ENCODE results near the gene DGKE. TPM values are rescaled to one million over a fixed set of nuclear protein-coding genes. Genes with fewer than 3 reads are reported as not detected.

Gene DGKE
- total and polyA plus RNA-seq, 8 donors, result 7.3 to 14.7 (median 12.9) TPM

DNA sequence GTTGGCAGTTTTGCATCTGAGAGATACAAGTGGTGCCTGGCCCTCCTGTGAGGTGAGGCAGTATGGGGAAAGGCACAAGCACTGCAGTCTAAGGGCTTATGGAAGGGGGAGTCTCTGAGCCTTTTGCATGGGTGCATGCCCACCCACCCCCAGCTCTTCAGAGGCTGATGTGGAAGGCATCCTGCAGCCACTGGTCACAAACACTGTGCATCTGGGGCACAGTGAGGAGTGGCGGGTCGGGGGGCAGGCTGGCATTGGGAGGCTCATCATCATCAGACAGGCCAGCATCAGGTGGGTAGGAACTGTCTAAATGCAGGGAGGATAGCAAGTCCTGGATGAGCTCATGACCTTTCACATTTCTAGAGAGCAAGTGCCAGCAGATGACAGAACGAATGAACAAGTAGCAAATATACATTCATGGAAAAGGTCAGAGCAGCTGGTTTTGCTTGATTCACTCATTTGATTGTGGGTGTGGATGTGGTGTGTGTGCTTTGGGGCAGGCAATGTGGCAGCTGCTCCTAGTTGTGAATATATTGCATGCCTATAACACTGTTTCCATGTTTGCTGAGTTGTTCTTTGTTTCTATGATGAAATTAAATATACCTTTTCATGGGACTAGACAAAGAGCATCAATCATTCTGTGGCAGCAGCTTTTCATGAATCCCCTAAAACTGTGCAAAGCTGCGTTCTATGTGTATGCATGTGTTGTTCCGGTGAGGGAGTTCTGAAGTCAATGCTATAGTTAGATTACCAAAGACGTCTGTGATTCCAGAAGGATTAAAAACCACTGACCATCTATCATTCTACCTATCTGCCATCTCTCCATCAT lies 50.7 kb downstream of the DGKE start:
- DNase-seq, result no peak
- H3K4me1 ChIP-seq, result peaks cover 0 to 3% of the 10 kb centered on the region in 2 donors
- H3K27me3 ChIP-seq, result no peaks in the 10 kb centered on the region
- no peak overlapping the region for H3K27ac ChIP-seq
- TF ChIP-seq, protein P1, sequence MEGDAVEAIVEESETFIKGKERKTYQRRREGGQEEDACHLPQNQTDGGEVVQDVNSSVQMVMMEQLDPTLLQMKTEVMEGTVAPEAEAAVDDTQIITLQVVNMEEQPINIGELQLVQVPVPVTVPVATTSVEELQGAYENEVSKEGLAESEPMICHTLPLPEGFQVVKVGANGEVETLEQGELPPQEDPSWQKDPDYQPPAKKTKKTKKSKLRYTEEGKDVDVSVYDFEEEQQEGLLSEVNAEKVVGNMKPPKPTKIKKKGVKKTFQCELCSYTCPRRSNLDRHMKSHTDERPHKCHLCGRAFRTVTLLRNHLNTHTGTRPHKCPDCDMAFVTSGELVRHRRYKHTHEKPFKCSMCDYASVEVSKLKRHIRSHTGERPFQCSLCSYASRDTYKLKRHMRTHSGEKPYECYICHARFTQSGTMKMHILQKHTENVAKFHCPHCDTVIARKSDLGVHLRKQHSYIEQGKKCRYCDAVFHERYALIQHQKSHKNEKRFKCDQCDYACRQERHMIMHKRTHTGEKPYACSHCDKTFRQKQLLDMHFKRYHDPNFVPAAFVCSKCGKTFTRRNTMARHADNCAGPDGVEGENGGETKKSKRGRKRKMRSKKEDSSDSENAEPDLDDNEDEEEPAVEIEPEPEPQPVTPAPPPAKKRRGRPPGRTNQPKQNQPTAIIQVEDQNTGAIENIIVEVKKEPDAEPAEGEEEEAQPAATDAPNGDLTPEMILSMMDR (IDR thresholded peaks at IDR 0.05), result no peak
- no peak for ATAC-seq
- intact Hi-C loops (cut with DNase I), result no loop called here
- peaks cover 0 to 8% of the 10 kb centered on the region in 2 donors for H3K9me3 ChIP-seq
- peaks cover 0 to 52% of the 10 kb centered on the region in 2 donors for H3K36me3 ChIP-seq
- no peak overlapping the region for H3K4me3 ChIP-seq

DNA sequence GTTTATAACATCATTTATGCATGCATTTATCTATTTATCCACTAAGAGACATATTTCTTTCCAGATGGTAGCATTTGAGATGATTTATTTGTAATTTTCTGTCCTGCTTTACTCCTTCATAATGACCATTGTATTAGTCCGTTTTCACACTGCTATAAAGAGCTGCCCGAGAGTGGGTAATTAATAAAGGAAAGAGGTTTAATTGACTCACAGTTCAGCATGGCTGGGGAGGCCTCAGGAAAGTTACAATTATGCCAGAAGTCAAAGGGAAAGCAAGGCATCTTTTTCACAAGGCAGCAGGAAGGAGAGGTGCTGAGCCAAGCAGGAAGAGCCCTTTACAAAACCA lies 51.3 kb downstream of the DGKE start:
- Histone ChIP-seq H3K27ac (no peak overlapping the region), H3K9me3 (peaks cover 0 to 8% of the 10 kb centered on the region in 2 donors), H3K36me3 (peaks cover 0 to 58% of the 10 kb centered on the region in 2 donors), H3K4me1 (peaks cover 0 to 3% of the 10 kb centered on the region in 2 donors), H3K4me3 (no peak overlapping the region), H3K27me3 (no peaks in the 10 kb centered on the region)
- DNase-seq (no peak), ATAC-seq (no peak)
- TF ChIP-seq, protein P1 (IDR thresholded peaks at IDR 0.05), result no peak
- intact Hi-C loops (cut with DNase I), result no loop called here

DNA sequence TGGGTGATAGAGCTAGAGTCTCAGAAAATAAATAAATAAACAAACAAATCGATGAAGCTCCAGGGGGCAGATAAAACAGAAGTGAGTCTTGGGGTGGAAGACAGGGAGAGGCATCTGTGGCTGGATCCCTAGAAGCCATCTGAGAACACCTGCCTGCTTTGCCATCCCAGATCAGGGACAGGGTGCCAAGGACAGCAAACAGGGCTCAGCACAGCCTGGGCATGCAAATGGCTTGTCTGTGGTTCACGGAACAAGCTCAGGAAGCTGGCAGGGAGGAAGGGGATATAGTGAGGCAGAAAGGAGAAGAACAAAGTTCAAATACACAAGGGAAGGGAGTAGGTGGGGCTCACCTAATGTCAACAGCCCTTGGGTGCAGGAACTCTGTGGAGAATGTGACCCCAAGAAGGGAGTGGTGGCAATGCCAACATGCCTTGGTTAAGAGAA lies 52.4 kb downstream of the DGKE start:
- no peak for DNase-seq
- ATAC-seq, result no peak
- TF ChIP-seq, protein P1 (IDR thresholded peaks at IDR 0.05), result no peak
- Histone ChIP-seq H3K9me3 (peaks cover 0 to 8% of the 10 kb centered on the region in 2 donors), H3K4me1 (no peaks in the 10 kb centered on the region), H3K4me3 (no peak overlapping the region), H3K36me3 (peaks cover 0 to 68% of the 10 kb centered on the region in 2 donors), H3K27ac (no peak overlapping the region), H3K27me3 (no peaks in the 10 kb centered on the region)
- intact Hi-C loops (cut with DNase I), result no loop called here

DNA sequence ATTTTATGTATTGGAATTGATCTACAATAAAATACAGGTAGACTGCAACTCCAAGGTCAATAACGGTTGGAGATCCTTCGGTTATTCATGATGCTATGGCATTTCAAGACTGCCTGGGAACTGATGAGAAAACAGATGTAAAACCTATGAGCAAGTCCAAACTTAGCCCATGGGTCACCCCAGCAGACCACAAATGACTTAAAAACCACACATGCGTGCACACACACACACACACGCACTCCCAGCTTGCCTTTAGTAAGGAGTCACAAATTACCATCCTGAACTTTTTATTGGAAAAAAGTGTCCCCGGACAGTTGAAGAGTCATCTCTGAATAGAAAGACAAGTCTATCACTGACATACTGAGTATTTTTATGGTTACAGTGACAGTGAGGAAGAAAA lies 53.2 kb downstream of the DGKE start:
- H3K9me3 ChIP-seq, result peaks cover 0 to 8% of the 10 kb centered on the region in 2 donors
- H3K4me1 ChIP-seq, result no peaks in the 10 kb centered on the region
- DNase-seq (no peak), ATAC-seq (no peak)
- TF ChIP-seq, protein P1 (IDR thresholded peaks at IDR 0.05), result no peak
- intact Hi-C loops (cut with DNase I), result no loop called here
- H3K27ac ChIP-seq, result no peak overlapping the region
- H3K27me3 ChIP-seq, result no peaks in the 10 kb centered on the region
- peaks cover 0 to 76% of the 10 kb centered on the region in 2 donors for H3K36me3 ChIP-seq
- H3K4me3 ChIP-seq, result no peak overlapping the region

DNA sequence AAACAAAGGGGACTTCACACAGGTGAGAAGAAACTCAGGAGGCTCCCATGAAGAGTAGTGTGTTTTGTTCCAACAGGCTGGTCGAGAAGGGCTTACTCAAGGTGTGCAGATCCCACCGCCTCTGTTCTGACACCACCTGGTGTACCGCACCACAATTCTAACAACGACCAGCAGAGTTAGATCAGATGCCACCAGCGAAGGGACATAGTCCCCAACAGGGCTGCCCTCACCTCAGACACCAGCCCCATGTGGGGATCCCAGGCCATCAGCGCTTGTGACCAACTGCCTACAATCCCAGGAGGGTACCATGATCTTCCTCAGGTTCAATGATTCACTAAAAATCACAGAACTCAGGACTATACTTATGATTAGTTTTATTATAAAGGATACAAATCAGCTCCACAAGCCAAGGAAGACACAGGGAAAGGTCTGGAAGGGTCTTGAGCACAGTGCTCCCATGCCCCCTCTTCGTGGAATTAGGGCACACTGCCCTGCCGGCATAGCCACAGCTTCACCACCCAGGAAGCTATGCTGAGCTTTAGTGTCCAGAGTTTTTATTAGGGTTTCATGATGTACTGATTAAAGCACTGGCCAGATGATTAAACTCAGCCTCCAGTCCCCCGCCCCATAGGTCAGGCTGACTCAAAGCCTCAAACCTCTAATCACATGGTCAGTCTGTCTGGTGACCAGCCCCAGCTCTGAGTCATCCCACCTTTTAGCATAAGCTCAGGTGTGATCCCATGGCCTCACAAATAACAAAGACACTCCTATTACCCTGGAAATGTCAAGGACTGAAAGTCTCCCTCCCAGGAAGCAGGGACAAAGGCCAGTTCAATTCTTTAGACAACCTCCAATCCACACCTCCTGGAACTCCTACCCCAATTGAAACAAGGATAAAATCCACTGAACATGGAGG lies 53.9 kb downstream of the DGKE start:
- no peaks in the 10 kb centered on the region for H3K27me3 ChIP-seq
- H3K27ac ChIP-seq, result no peak overlapping the region
- intact Hi-C loops (cut with DNase I), result no loop called here
- H3K4me3 ChIP-seq, result no peak overlapping the region
- DNase-seq, result no peak
- peaks cover 0 to 83% of the 10 kb centered on the region in 2 donors for H3K36me3 ChIP-seq
- peaks cover 0 to 8% of the 10 kb centered on the region in 2 donors for H3K9me3 ChIP-seq
- H3K4me1 ChIP-seq, result no peaks in the 10 kb centered on the region
- TF ChIP-seq, protein P1 (IDR thresholded peaks at IDR 0.05), result no peak
- ATAC-seq, result no peak
